Dermis blood vessel endothelial cell (primary cell): ENCODE data around the gene MAN2A1. TPM values are rescaled to one million over a fixed set of nuclear protein-coding genes. Genes with fewer than 3 reads are reported as not detected.
"Not testable (repeated sequence)": the region's sequence is repeated elsewhere in the genome, so short reads cannot be mapped to it uniquely, and the experiment has no call there.

Experiments
- DNase-seq: peaks from one replicate; pipeline ENCODE4 v3.0.0; 2010
- total RNA-seq: library from RNA; depleted of rRNA; stranded (reverse); fragments of >200 nt; gene quantifications from 2 replicates; pipeline ENCODE4 v1.2.3, GENCODE V29; 2014

MAN2A1 gene
- total RNA-seq, 1 donor from 2014 or later: 89.2 TPM

- no peak for DNase-seq
These were observed 186.5 kb downstream of the MAN2A1 start for GRCh38 chr5:109876030-109876725.

GRCh38 chr5:109876941-109877669 lies 187.4 kb downstream of the MAN2A1 start:
- DNase-seq: peak; percentile 9

DNA sequence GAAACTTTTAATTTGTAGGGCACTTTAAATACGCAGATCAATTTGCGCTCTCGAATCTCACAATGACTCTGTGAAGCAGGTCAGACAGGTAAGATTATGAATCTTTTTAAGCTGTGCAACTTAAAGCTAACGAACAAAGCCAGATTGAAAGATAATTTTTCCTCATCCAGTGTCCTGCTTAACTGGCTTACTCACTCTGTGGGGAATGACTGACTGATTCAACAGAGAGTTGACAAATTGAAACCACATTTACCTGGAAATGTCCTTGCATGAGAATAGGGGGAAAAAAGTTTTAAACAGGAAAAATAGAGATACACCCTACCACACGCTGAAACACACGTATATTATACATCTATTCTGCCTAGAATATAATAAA lies 187.9 kb downstream of the MAN2A1 start:
- DNase-seq: no peak

DNA sequence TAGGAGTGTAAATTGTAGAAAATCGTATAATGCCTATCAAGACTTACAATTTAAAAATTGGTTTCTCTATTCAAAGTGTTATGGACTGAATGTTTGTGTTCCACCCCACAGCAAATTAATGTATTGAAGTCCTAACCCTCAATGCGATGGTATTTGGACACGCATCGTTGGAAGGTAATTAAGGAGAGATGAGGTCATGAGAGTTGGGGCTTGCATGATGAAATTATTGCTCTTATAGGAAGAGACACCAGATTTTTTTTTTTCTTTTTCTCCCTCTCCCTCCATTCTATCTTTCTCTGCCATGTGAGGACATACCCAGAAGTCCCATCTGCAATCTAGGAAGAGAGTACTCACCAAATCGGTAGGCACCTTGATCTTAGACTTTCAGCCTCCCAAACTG lies 189.2 kb downstream of the MAN2A1 start:
- no peak for DNase-seq

- no peak for DNase-seq
These were observed 191.4 kb downstream of the MAN2A1 start for GRCh38 chr5:109880907-109881685.

- DNase-seq: no peak
These were observed 192.8 kb downstream of the MAN2A1 start for GRCh38 chr5:109882546-109882945.

DNA sequence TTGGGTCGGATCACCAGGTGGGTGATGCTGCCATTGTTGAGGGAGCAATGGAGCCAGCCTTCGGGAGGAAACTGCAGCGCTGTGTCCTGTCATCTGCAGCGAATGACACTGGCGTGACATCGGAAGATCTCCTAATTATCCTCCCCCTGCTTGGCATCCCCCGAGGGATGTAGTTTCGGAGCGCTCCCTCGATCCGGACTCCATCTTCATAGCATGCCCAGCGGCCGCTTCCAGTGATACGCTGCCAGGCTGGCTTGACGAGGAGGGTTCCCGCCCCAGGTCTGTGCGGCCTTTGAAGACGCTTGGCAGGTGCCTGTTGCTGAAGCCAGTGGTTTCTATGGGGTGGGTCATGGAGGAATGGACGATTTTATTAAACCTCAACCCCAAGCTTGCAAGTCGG lies 194.9 kb downstream of the MAN2A1 start:
- DNase-seq: no peak

- no peak for DNase-seq
These were observed 195.5 kb downstream of the MAN2A1 start for GRCh38 chr5:109885205-109885604.

DNA sequence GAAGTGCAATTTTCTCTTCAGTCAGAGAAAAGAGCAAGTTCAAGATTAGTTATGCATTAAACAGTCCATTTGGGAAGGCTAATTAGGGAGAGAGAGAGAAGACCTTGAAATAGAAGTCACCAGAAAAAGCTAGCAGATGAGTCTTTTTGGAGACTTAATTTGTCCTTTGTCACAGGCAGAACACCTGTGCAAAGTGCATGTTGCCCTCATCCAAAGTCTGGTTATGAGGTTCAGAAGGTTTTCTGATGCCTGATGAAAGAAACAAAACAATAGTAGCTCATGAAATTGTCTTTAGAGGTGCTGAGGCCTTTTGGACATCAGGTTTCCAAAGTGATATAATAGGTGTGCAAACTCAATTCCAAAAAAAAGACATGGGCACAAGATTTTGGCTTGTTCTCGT lies 199.3 kb downstream of the MAN2A1 start:
- no peak for DNase-seq

GRCh38 chr5:109893271-109893670 lies 203.5 kb downstream of the MAN2A1 start:
- not testable (repeated sequence) for DNase-seq

DNA sequence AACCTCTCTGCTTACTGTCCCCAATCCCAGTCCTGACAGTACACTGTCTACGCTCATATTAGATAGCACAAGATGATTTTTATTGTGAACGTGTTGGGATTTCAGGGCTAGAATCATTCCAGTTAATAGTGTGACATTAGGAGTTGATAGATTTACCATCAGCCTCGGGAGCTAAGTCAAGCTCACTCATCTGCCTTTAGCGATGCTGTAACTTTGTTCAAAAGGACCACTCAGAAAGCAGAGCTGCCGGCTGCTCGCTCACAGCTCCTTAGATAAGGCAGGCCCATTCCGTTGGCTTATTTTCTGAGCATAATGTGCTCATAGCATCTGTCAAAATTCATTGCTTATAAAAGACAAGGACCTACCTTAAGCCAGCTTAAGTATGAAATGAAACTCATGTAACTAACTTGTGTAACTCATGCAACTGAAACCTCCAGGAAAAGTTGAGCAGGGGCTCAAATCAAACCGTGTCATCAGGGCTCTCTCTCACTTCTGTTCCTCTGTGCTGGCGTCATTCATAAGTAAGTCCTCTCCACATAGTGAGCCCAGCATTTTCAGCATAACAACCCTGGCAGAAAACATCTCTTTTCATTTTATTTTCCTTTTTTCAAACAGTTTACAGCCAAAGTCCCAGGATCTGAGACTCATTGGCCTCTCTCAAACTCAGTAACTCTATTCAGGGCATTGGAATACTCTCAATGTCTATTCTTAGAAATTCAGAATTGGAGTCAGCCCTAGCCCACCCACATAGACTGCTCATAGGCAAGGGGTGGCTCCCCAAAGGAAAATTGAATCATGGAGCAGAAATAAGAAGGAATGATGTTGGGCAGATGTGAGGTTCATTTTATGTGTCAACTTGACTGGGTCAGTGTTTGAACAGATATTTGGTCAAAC lies 208.8 kb downstream of the MAN2A1 start:
- no peak for DNase-seq

DNA sequence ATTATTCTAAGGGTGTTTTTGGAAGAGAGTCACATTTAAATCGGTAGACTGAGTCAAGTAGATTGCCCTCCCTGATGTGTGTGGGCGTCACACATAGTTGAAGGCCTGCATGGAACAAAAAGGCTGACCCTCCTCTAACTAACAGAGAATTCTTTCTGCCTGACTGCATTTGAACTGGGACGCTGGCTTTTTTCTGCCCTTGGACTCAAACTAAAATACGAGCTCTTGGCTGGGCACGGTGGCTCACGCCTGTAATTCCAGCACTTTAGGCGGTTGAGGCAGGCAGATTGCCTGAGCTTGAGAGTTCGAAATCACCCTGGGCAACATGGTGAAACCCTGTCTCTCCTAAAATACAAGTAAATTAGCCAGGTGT lies 209.4 kb downstream of the MAN2A1 start:
- DNase-seq: no peak

DNA sequence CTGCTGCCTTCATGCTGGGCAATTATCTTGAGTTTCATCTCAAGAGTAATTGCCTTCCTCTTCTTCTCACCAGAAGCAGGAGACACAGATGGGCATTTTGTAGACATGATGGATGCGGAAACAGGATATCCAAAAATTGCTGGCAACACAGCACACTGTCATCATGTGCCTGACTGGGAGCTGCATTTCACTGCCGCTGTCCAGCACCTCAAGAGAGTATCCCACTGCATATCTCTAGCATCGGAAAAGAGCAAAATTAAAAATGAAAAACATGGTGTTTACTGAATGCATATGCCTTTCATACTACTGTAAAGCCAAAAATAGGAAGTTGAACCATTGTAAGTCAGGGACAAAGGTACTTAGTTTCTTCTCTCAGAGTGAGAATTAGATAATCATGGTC lies 210.7 kb downstream of the MAN2A1 start:
- no peak for DNase-seq

DNA sequence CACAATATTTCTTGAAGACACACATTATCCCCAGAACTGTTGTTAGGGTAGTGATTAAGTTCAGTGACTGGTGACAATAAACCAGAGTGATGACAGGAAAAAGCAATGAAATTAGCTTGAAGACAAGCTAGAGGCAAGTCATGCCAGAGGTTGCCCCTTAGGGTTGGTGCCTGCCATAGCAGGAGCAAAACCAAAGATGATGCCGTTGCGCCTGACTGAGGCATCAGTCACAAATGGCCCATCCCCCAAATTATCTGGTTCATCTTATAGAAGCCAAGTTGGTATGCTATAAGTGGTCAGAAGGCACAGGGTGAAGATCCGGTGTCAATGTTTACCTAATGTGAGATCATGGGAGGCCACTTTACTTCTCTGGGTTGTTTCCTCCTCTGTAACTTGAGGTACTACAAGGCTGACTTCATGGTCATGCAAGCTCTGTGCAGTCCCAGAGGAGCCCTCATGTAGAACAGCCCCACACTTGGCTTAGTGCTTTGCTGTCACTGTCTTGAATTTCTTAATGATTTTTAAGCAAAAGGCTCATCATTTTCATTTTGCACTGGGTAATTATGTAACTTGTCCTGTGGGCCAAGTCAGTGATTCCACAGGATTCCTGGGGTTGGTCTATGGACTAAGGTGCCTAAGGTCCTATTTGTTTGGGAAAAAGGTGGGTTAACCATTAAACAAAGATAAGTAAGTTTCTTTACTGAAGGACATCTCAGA lies 211.3 kb downstream of the MAN2A1 start:
- no peak for DNase-seq

GRCh38 chr5:109901628-109901981 lies 211.9 kb downstream of the MAN2A1 start:
- DNase-seq: no peak

GRCh38 chr5:109903061-109903460 lies 213.3 kb downstream of the MAN2A1 start:
- DNase-seq: no peak

- DNase-seq: no peak
These were observed 216.2 kb downstream of the MAN2A1 start for GRCh38 chr5:109905906-109906305.

DNA sequence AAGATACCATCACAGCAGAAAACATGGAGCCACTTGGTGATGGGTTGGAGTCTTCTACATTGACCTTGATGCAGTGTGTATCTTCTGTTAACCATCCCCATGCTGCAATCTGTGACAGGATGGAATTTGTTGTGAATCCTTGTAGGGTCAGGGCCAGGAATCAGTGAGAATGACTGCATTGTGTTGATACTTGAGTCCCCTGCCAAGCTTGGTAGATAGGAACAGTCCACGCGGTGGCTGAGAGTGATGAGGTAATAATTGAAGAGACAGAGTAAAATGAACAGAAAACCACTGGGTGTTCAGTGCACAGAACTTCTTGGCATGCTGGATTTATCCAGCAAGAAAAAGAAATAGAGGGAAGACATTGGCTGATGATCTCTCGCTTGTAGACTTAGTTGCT lies 217.5 kb downstream of the MAN2A1 start:
- no peak for DNase-seq

GRCh38 chr5:109907731-109908130 lies 218.0 kb downstream of the MAN2A1 start:
- DNase-seq: no peak

- DNase-seq: no peak
These were observed 218.6 kb downstream of the MAN2A1 start for GRCh38 chr5:109908366-109908765.

GRCh38 chr5:109910874-109911273 lies 221.1 kb downstream of the MAN2A1 start:
- DNase-seq: no peak

DNA sequence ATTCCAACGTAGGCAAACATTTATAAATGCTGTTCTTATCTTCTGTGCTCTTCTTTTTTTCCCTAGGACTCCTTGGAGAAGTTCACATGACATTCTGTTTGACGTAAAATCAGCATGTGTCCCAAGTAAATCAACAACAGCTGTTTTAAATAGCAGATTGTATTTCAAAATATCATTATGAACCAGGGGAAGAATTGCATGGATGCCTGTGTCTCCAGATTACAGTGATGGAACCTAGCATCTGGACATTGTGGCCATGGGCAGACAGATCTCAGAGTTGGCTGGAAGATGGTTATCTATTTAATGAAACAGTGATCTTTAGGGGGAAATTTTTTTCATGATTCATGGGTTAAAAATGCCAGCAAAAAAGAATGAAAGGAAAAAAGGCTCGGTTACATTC lies 222.0 kb downstream of the MAN2A1 start:
- DNase-seq: no peak
